ENCODE results near the gene CPNE8.

DNA sequence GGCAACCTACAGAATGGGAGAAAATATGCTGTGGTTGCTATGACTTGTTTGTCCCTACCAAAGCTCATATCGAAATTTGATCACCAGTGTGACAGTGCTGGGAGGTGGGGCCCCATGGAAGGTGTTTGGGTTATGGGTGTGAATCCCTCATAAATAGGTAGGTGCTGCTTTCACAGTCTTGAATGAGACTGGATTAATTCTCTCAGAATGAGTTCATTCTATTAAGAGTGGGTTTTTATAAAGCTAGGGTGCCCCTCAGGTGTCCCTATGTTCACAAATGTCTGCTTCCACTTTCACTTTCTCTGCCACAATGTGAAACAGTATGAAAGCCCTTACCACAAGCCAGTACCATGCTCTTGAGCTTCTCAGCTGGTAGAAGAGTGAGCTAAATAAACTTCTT, 133.5 kb downstream of the CPNE8 start:
- TF ChIP-seq POLR2A (IDR thresholded peaks at IDR 0.05): no peak
- TF ChIP-seq, protein P1, sequence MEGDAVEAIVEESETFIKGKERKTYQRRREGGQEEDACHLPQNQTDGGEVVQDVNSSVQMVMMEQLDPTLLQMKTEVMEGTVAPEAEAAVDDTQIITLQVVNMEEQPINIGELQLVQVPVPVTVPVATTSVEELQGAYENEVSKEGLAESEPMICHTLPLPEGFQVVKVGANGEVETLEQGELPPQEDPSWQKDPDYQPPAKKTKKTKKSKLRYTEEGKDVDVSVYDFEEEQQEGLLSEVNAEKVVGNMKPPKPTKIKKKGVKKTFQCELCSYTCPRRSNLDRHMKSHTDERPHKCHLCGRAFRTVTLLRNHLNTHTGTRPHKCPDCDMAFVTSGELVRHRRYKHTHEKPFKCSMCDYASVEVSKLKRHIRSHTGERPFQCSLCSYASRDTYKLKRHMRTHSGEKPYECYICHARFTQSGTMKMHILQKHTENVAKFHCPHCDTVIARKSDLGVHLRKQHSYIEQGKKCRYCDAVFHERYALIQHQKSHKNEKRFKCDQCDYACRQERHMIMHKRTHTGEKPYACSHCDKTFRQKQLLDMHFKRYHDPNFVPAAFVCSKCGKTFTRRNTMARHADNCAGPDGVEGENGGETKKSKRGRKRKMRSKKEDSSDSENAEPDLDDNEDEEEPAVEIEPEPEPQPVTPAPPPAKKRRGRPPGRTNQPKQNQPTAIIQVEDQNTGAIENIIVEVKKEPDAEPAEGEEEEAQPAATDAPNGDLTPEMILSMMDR (IDR thresholded peaks at IDR 0.05): no peak

All from body of pancreas (tissue), 4 donors.